Left colon (tissue), 2 donors: ENCODE data around the gene PPP2R2D. TPM values are rescaled to one million over a fixed set of nuclear protein-coding genes. Genes with fewer than 3 reads are reported as not detected.
"Not testable (repeated sequence)": the region's sequence is repeated elsewhere in the genome, so short reads cannot be mapped to it uniquely, and the experiment has no call there.

Experiments used
- ATAC-seq: fragments of 200-7000 bp; cut with Tn5 transposase; one replicate; pipeline ENCODE4 v1.9.1; 2020; ENCODE audit warnings: mild to moderate bottlenecking, moderate library complexity
- DNase-seq, 2 donors: peaks; one replicate each; pipeline ENCODE4 v3.0.0-alpha.2; 2020
- intact Hi-C, 2 donors: fragments of 100-400 bp; cut with DNase I in 1 of 2; cut with micrococcal nuclease in 1 of 2; formaldehyde crosslinking; loops; one replicate each; pipeline versions ENCODE4 v1.11.2 to v1.14.0; 2022; cut with DNase I, micrococcal nuclease
- total RNA-seq, 2 donors: library from RNA; stranded (reverse); fragmentation: NEBNext Ultra II Directional; extraction: Animal tissue kit (Norgen Biotek cat#: 25700); gene quantifications; one replicate each; pipeline ENCODE4 v1.2.1, GENCODE V29; 2021
- donor health status: DM: no; HTN: no; CAD: no.
- donor health status: DM: yes; HTN: yes; CAD: no.

PPP2R2D gene
- total RNA-seq, 2 donors from 2014 or later = 28.5 to 30.2 TPM

- intact Hi-C loops = no loop called here
- ATAC-seq (no peak), DNase-seq (no peak)
Measured at GRCh38 chr10:131934769-131935168, 34.0 kb downstream of the PPP2R2D start.

DNA sequence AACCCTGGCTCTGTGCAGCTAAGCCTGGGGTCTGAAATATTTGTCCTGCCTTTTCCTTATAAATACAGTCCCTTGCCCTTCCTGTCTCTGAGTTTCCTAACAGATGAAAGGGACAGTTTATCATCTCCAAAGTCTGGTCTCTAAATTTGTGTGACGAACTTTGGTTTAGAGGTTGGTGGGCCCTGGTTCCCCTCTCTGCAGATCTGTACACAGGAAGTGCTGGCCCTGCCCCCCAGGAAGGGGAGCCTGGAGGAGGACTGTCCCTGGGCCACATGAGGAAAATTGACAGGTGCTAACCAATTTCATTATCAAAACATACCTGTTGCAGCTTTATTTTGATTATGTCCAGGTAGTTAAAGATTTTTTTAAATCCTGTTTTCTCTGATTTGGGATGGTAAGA, 34.5 kb downstream of the PPP2R2D start:
- no peak for DNase-seq
- ATAC-seq = no peak
- intact Hi-C loops = no loop called here

GRCh38 chr10:131936294-131936693, 35.5 kb downstream of the PPP2R2D start:
- ATAC-seq = no peak
- DNase-seq = no peak
- intact Hi-C loops = no loop called here

DNA sequence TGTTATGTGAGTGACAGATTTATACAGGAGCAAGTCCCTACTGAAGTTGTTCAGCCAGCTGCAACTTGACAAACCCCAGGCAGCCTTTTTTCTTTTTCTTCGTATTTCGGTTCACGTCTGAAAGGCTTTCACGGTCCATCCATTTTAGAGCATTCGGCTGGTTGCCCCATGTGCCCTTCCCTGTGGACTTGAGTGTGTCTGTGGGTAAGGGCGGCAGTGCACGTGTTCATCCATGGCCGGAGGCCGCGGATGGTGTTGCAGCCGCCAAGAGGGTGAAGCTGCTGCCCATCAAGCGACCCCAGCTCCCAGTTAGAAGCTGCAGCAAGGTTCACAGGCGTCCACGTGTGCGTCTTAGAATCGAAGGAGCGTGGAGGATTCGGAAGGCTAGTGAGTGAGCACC, 35.9 kb downstream of the PPP2R2D start:
- ATAC-seq = no peak
- DNase-seq = no peak
- intact Hi-C loops = no loop called here

DNA sequence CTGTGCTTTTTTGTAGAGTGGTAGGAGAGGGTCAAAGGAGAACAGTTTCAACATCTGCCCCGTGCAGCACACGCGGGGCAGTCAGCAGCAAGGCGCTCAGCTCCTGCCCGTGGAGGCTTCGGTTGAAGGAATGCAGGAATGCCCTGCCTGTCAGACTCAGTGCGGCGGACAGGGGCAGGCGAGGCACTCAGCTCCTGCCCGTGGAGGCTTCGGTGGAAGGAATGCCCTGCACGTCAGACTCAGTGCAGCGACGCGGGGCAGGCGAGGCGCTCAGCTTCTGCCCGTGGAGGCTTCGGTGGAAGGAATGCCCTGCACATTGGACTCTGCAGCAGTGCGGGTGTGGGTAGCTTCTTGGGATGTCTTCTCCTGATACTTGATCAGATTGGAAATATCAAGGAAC, 37.0 kb downstream of the PPP2R2D start:
- no peak for DNase-seq
- no peak for ATAC-seq
- intact Hi-C loops = no loop called here

DNA sequence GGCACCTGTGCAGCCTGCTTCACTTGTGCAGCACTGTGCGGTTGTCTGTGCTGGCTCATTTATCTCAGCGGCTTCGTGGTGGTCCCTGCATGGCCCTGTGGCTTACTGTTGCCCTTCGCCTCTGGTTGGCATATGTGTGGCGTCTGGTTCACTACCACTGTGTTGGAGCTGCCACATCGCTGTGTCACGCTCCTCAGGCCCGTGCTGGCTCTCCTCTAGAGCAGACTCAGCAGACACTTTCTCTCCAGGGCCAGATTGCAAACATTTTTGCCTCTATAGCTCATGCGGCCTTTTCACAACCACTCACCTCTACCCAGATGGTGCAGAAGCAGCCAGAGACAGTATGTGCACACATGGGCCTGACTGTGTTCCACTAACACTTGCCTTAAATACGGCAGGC, 37.9 kb downstream of the PPP2R2D start:
- no peak for DNase-seq
- intact Hi-C loops = no loop called here
- no peak for ATAC-seq

DNA sequence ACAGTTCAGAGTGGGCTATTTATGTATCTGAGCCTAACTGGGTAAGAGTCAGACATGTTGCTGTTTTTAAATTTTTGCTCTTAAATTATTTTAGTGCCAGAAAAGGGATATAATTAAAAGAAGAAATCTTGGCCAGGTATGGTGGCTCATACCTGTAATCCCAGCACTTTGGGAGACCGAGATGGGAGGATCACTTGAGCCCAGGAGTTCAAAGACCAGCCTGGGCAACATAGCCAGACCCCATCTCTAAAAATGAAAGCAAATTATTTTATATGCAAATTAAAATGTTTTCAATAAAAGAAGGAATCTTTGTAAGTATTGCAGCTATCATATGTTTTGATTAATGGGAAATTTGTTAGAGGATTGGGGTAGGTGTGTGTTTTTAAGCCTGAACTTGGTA, 41.6 kb downstream of the PPP2R2D start:
- no peak for DNase-seq
- intact Hi-C loops = no loop called here
- no peak for ATAC-seq

DNA sequence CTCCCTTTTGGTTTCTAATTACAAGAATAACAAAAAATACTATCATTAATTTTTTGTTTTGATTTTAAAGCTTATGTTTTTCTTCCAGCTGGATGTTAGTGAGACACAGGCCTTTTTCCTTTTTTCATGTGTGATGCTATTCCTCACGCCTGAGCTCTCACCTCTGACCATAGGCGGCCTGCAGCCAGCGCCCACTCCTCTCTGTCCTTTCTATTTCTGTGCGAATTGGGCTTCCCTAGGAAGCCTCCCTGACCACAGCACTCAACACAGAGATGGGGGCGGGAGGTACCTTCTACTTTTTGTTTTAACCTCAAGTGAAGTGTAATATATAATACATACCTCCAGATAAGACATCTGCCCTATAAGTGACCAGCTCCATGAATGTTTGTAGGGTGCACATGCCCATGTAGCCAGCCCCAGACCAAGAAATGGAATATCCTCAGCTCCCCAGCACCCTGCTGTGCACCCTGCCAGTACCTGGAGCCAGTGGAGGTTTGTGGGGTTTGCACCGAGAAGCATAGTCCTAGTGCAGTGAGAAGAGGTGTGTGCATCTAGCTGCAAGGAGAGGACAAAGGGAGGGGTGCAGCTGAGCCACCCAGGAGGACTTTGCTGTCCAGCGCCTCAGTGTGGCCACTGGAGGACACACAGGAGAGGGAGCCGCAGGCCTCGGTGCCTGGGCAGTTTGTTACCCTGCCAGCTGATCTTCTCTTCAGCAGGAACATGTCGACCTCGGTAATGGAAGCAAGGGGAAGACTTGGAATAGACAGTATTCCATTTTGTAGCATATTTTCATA, 42.4 kb downstream of the PPP2R2D start:
- ATAC-seq (peak; percentile 72), DNase-seq (no peak)
- intact Hi-C loops = no loop called here

- ATAC-seq (no peak), DNase-seq (no peak)
- intact Hi-C loops = no loop called here
Measured at GRCh38 chr10:131944412-131944811, 43.6 kb downstream of the PPP2R2D start.

GRCh38 chr10:131944976-131945695, 44.3 kb downstream of the PPP2R2D start:
- no peak for ATAC-seq
- intact Hi-C loops = no loop called here
- no peak for DNase-seq

DNA sequence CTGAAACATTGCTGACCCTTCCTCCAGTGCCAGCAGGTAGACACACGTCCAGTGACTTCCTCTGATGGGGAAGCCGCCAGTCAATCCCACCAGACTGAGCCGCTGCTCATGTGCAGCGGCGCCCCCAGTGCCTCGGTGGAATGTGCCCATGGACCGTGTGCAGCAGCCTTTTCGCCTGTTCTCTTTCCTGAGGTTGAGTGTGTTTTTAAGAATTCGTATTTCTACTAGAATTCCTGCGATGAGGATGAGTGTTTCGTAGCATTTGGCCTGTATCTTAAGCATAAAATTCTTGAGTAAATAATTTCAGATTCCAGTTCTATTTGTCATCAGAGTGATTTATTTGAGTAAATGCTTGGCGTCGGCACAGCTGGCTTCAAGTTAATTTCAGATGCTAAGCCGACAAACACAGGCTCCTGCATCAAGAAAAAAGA, 45.5 kb downstream of the PPP2R2D start:
- DNase-seq (no peak), ATAC-seq (no peak)
- intact Hi-C loops = no loop called here

DNA sequence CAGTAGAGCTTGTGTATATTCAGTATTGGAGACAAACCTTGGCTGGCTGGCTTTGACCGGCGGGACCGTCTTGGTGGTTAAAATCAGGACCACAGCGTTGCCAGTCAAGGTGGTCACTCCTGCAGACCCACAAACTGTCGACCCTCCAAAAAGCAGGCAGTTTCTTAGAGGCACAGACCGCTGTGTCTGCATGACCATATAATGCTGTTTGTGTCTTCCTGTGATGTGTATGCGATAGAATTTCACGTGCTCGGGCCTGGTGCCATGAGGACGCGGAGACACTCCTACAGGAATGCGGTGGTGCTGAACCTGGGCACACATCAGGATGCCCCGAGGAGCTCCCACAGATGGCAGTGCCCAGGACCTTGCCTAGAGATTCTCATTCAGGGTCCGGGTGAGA, 46.1 kb downstream of the PPP2R2D start:
- intact Hi-C loops = no loop called here
- DNase-seq = no peak
- no peak for ATAC-seq

DNA sequence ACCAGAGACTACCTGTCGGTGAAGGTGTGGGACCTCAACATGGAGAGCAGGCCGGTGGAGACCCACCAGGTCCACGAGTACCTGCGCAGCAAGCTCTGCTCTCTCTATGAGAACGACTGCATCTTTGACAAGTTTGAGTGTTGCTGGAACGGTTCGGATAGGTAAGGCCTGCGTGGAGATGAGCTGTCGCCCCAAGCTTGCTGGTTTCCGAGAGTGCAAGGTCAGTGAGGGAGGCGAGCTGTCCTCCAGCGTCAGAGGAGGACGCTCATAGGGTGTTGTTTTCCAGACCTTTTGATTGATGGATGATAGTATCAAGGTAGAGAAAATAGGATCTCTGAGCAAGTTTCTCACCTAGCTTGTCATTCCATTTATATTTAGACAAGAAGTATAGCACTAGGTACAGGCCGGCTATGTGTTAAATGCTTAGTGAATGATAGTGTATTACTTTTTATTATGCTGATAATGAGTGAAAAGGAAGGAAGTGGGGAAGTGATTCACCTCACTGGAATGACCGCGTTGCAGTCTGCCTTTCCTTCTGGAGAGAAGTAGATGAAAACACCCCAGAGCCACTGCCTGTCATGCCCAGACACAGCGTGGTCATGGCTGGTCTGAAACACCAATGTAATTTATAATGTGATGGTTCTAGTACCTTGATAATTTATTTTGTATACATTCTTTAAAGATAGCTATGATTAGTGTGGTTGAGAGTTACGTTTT, 47.0 kb downstream of the PPP2R2D start:
- intact Hi-C loops = no loop called here
- no peak for DNase-seq
- ATAC-seq = no peak

DNA sequence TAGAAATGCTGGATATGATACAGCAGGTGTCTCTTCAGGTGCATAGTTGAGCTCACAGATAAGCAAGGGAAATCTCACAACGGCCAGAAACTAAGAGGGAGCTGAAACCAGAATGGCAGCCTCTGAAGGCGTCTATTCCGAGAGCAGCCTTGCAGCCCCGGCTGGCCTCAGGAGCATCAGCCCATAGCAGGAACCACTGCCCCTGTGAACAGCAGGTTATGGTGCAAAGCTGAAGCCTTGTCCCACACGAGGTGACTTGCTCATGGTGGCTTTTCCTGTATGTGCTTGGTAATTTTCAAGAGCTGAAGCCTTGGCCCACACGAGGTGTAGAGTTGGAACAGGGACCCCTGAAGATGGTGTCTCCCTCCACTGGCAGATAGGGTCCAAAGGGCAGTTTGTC, 47.7 kb downstream of the PPP2R2D start:
- DNase-seq (no peak), ATAC-seq (no peak)
- intact Hi-C loops = no loop called here

DNA sequence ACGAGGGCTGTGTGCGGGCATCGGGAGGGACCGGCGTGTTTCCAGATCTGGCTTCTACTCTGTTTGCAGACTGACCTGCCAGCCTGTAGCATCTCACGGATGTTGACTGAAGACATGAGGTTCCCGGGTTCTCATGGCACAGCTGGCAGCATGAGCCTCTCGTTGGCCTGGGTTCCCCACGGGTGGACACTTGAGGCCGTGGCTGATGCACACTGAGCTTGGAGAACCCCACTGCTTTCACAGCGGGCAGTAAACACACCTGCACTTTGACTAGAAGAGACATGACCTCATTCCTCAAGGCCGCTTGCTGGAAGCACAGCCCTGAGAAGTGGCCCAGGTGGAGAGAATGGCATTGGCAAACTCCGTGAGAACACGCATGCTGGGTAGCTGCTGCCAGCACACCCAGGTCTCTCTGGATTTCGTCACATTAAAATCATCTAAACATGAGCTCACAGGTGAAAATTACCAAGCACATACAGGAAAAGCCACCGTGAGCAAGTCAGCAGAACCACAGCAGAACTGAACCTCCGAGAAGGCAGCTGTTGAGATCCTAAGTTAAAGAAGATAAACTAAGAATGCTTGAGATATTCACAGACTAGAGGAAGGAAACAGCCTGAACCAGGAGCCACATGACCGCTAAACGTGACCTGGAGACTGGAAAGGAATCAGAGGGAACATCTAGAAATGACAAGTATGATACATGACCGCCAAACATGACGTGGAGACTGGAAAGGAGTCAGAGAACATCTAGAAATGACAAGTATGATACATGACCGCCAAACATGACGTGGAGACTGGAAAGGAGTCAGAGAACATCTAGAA, 48.4 kb downstream of the PPP2R2D start:
- no peak for ATAC-seq

GRCh38 chr10:131949908-131950307, 49.1 kb downstream of the PPP2R2D start:
- intact Hi-C loops, ATAC-seq: not testable (repeated sequence)

More for the DNA sequence above, 48.4 kb downstream of the PPP2R2D start:
- no peak for DNase-seq
- intact Hi-C loops = no loop called here

DNA sequence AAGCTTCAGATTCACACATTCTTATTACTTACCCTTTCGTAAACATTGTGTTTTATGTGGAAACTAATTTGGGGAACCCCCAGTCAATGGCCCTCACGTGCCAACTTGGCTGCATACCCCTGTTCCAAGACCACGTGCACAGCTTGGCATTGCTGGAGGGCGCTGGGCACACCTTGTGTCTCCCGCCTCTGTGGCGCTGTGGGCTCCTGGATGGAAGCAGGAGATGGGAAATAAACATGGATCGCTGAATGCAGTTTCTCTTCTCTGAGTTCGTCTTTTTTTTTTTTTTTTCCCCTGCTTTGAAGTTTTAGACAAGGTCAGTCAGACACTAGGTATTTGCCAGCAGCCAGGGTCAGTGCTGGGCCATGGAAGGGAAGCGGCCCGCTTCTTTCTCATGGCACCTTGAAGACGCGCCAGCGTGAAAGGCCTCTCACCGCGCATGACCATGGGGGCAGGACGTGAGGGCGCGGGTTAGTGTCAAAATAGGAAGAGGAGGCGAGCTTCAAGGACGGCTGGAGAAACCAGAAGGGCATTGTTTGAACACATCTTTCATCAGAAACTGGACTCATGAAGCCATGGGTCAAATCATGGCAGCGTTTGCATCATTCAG, 53.7 kb downstream of the PPP2R2D start:
- no peak for ATAC-seq
- intact Hi-C loops = no loop called here
- DNase-seq = no peak

More at GRCh38 chr10:131949908-131950307, 49.1 kb downstream of the PPP2R2D start:
- not testable (repeated sequence) for DNase-seq

GRCh38 chr10:131955591-131956340, 55.0 kb downstream of the PPP2R2D start:
- ATAC-seq = no peak
- DNase-seq = no peak
- intact Hi-C loops = no loop called here
